ENCODE data around the gene GARIN1A. TPM values are rescaled to one million over a fixed set of nuclear protein-coding genes. Genes with fewer than 3 reads are reported as not detected.

GARIN1A gene
- total and polyA plus RNA-seq, 7 donors, result 0.49 to 3.0 (median 2.2) TPM; not detected in 2

GRCh38 chr7:128721376-128721775, 49.3 kb downstream of the GARIN1A start:
- no peak for DNase-seq
- TF ChIP-seq POLR2AphosphoS5 (IDR thresholded peaks at IDR 0.05) (no peak), EP300 (IDR thresholded peaks at IDR 0.05) (no peak), CTCF (IDR thresholded peaks at IDR 0.05) (no peak), POLR2A (IDR thresholded peaks at IDR 0.05) (no peak)

More at GRCh38 chr7:128721376-128721775, 49.3 kb downstream of the GARIN1A start:
- Histone ChIP-seq H3K36me3 (no peaks in the 10 kb centered on the region), H3K9me3 (no peaks in the 10 kb centered on the region), H3K4me1 (no peaks in the 10 kb centered on the region), H3K4me3 (no peak overlapping the region), H3K27ac (no peak overlapping the region), H3K27me3 (no peaks in the 10 kb centered on the region)
- intact Hi-C loops (cut with DNase I), result no loop called here

Small RNAs within 50 kb of the gene (small RNA-seq; reads per million reads assigned to genes)
- gene RNA5SP242 (29.3 to 34.2 (median 34.0) reads per million in 3 donors), gene RNA5SP243 (0.30 to 2.1 (median 0.32) reads per million in 3 donors), gene RNU6-177P (0 reads per million in 3 donors)

Other genes starting within 250 kb of the GARIN1A start
- 10 to 100 TPM; 10.2 to 12.8 (median 11.3) TPM for gene HILPDA, start 216.4 kb upstream of the GARIN1A start, total RNA-seq
- gene HILPDA, start 216.4 kb upstream of the GARIN1A start, polyA plus RNA-seq, result 10 to 100 TPM in 1 of 3 donors, 1 to 10 TPM in 2; 3.6 to 12.7 (median 3.7) TPM
- gene METTL2B, start 195.5 kb upstream of the GARIN1A start, total RNA-seq, result 10 to 100 TPM; 18.1 to 23.2 (median 20.8) TPM
- gene METTL2B, start 195.5 kb upstream of the GARIN1A start, polyA plus RNA-seq, result 10 to 100 TPM in 2 of 3 donors, 1 to 10 TPM in 1; 9.6 to 17.2 (median 12.0) TPM
- 100 to 1,000 TPM; 153 to 250 (median 198) TPM for gene CALU, start 67.1 kb downstream of the GARIN1A start, total RNA-seq
- 10 to 100 TPM; 14.4 to 38.7 (median 23.1) TPM for gene CALU, start 67.1 kb downstream of the GARIN1A start, polyA plus RNA-seq
- gene OPN1SW, start 103.5 kb downstream of the GARIN1A start, total RNA-seq, result not detected
- gene OPN1SW, start 103.5 kb downstream of the GARIN1A start, polyA plus RNA-seq, result not detected
- 10 to 100 TPM; 19.9 to 53.7 (median 23.7) TPM for gene CCDC136, start 119.7 kb downstream of the GARIN1A start, total RNA-seq
- gene CCDC136, start 119.7 kb downstream of the GARIN1A start, polyA plus RNA-seq, result 1 to 10 TPM in 2 of 3 donors, not detected in 1; 2.4 to 2.8 TPM
- gene FLNC, start 158.1 kb downstream of the GARIN1A start, total RNA-seq, result 100 to 1,000 TPM in 3 of 4 donors, 10 to 100 TPM in 1; 95.3 to 489 (median 242) TPM
- 10 to 100 TPM in 1 of 3 donors, 1 to 10 TPM in 1, under 1 TPM in 1; 0.69 to 12.6 (median 5.4) TPM for gene FLNC, start 158.1 kb downstream of the GARIN1A start, polyA plus RNA-seq
- 100 to 1,000 TPM in 3 of 4 donors, 10 to 100 TPM in 1; 96.7 to 138 (median 131) TPM for gene ATP6V1F, start 190.6 kb downstream of the GARIN1A start, total RNA-seq
- gene ATP6V1F, start 190.6 kb downstream of the GARIN1A start, polyA plus RNA-seq, result 100 to 1,000 TPM; 148 to 214 (median 183) TPM
- under 1 TPM in 3 of 4 donors, not detected in 1; 0.14 to 0.36 (median 0.28) TPM for gene KCP, start 238.4 kb downstream of the GARIN1A start, total RNA-seq
- under 1 TPM in 1 of 3 donors, not detected in 2; 0.42 TPM for gene KCP, start 238.4 kb downstream of the GARIN1A start, polyA plus RNA-seq